Peyer's patch (tissue), 4 donors: ENCODE results near the gene PVALB.

Experiments
- POLR2A ChIP-seq, 2 donors: fragments of 450-650 bp; IDR thresholded peaks; one replicate each; pipeline ENCODE4 v1.5.1; 2017; ENCODE audit warnings: antibody characterized with exemption in 2 of 2, mild to moderate bottlenecking in 2 of 2, moderate library complexity in 2 of 2
- TF ChIP-seq, protein P1 (sequence below), 6 experiments: fragments of 450-650 bp in 4 of 6; fragments of 200-600 bp in 2 of 6; sonication (generic) in 1 of 6; IDR thresholded peaks; one replicate each; pipeline ENCODE4 v1.5.1; 2017 to 2019; ENCODE audit warnings: antibody characterized with exemption in 6 of 6, mild to moderate bottlenecking in 3 of 6, moderate library complexity in 1 of 6

- TF ChIP-seq, protein P1, sequence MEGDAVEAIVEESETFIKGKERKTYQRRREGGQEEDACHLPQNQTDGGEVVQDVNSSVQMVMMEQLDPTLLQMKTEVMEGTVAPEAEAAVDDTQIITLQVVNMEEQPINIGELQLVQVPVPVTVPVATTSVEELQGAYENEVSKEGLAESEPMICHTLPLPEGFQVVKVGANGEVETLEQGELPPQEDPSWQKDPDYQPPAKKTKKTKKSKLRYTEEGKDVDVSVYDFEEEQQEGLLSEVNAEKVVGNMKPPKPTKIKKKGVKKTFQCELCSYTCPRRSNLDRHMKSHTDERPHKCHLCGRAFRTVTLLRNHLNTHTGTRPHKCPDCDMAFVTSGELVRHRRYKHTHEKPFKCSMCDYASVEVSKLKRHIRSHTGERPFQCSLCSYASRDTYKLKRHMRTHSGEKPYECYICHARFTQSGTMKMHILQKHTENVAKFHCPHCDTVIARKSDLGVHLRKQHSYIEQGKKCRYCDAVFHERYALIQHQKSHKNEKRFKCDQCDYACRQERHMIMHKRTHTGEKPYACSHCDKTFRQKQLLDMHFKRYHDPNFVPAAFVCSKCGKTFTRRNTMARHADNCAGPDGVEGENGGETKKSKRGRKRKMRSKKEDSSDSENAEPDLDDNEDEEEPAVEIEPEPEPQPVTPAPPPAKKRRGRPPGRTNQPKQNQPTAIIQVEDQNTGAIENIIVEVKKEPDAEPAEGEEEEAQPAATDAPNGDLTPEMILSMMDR (IDR thresholded peaks at IDR 0.05) = no peak
- TF ChIP-seq POLR2A (IDR thresholded peaks at IDR 0.05) = no peak
These were observed 48.5 kb upstream of the PVALB start for GRCh38 chr22:36865346-36865745.
